NCI-H146 treated with DMSO at 0.1 percent for 48 hours (cell line): ENCODE results near the gene VPS35L.

ENCODE experiments used
- DNase-seq: peaks from one replicate; lab custom pipeline; 2025; ENCODE audit not compliant: unreplicated experiment; lab: John Stamatoyannopoulos, UW

Gene VPS35L

GRCh38 chr16:19737306-19738038 is 182.0 kb downstream of the VPS35L start:
- no peak for DNase-seq

DNA sequence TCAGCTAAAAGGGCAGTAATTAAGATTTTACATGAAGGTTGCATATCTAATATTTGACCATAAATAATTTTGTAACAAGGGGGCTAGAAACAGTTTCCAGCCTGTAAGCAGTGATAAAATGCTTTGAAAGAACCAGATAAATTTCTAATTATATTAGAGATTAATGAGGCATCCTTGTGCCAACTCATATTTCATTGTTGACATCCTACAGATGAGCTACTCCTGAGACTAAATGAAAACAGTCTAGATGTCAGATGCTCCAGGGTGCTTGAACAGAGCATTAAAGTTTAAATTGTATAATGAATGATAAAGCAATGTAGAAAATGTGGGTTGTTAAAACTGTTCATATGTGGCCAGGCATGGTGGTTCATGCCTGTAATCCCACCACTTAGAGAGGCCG is 185.9 kb downstream of the VPS35L start:
- DNase-seq: no peak

- no peak for DNase-seq
These were observed 188.3 kb downstream of the VPS35L start for GRCh38 chr16:19743816-19744159.

- DNase-seq: peak; percentile 81
These were observed 189.2 kb downstream of the VPS35L start for GRCh38 chr16:19744670-19745069.

DNA sequence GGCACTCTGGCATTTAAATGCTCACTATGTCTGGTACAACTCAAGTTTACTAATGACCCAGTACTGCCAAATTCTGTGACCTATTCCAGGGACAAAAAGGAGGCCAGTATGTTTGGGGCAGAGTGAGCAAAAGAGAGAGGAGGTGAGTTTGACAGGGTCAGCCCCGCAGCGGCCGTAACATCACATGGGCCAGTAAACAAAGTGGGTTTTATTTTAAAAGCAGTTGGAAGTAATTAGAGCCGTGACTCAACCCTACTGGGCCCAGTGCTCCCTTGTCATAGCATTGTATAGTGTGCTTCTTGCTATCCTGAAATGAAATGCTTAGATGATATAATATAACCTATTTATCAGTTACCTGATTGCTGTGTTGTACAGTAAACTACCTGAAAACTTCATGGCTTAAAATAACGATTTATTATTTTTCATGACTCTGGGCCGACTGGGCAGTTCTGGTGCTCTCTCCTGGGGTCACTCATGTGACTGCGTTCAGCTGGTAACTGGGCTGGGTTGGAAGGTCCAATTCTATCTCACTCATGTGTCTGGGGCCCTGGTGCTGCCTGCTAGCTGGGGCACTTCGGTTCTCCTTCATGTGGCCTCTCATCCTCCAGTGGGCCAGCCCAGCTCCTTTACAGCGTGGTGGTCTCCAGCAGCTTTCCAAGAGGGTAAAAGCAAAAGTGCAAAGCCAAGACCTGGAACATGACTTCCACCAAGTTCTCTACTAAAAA is 189.9 kb downstream of the VPS35L start:
- no peak for DNase-seq

GRCh38 chr16:19746561-19746960 is 191.1 kb downstream of the VPS35L start:
- no peak for DNase-seq

- no peak for DNase-seq
These were observed 193.1 kb downstream of the VPS35L start for GRCh38 chr16:19748389-19749168.

DNA sequence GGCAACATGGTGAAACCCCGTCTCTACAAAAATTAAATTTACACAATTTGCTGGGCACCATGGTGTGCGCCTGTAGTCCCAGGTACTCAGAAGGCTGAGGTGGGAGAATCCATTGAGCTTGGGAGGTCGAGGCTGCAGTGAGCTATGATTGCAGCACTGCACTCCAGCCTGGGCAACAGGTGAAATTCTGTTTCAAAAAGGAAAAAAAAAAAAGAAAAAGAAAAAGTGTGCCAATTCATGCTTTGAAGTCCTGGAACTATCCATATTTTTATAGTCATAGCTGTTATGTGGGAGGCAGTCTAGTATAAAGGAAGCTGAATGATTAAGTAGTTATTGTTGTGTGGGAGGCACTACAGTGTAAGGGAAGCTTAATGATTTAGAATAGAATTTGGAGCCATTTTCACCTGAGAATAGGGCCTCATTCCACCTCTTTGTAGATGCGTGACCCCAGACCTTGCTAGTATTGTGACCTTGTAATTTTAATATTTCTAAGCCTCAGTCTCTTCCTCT is 194.1 kb downstream of the VPS35L start:
- DNase-seq: no peak
